Measurements from ENCODE around the gene MYO5B.
"Not testable (repeated sequence)": the region's sequence is repeated elsewhere in the genome, so short reads cannot be mapped to it uniquely, and the experiment has no call there.

The MYO5B gene

GRCh38 chr18:50194631-50195532 lies at the start of gene MYO5B:
Gene MYO5B, minus strand, starts transcription at chr18:50195147. Its CDS starts 354 bp downstream, at chr18:50194793.
- peaks cover 37% of the 10 kb centered on the region for H3K9me3 ChIP-seq
- H3K4me2 ChIP-seq = peak within 1 kb of the TSS; percentile 75
- no peak within 1 kb of the TSS for H3K9ac ChIP-seq
- TF ChIP-seq Cebpa-rat (IDR thresholded peaks at IDR 0.05) = no peak
- H3K27ac ChIP-seq = no peak within 1 kb of the TSS
- H3K27me3 ChIP-seq = peaks cover 71% of the 10 kb centered on the region
- H3K4me1 ChIP-seq = 0 out of 2 replicates have a peak, but pooled peaks cover 10% of the 10 kb centered on the region
- peak within 1 kb of the TSS; percentile 60 for H3K4me3 ChIP-seq
- H3K36me3 ChIP-seq = no peaks in the 10 kb centered on the region
- H4K20me1 ChIP-seq = peaks cover 7% of the 10 kb centered on the region; the same call in 1 of the 2 replicates

- H3K9ac ChIP-seq, H3K4me3 ChIP-seq, H3K36me3 ChIP-seq, H3K4me1 ChIP-seq, H3K27me3 ChIP-seq, H4K20me1 ChIP-seq, H3K4me2 ChIP-seq, H3K27ac ChIP-seq: not testable (repeated sequence)
- H3K9me3 ChIP-seq = peaks cover 33% of the 10 kb centered on the region
These were observed 46.8 kb upstream of the MYO5B start for GRCh38 chr18:50241768-50242167.

DNA sequence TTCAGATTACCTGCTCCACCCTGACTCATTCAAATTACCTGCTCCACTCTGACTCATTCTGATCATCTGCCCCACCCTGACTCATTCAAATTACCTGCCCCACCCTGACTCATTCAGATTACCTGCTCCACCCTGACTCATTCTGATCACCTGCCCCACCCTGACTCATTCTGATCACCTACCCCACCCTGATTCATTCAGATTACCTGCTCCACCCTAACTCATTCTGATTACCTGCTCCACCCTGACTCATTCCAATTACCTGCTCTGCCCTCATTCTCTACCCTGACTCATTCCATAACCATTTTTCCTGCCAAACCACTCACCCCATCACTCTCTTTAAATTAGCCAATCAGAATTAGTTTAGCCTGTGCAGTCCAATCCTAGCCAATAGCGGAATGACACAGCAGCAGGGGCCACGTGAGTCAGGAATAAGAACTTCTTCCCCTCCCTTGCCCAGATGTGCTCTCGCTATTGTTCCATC lies 45.2 kb upstream of the MYO5B start:
- H3K4me1 ChIP-seq = no peaks in the 10 kb centered on the region
- TF ChIP-seq Cebpa-rat (IDR thresholded peaks at IDR 0.05) = no peak
- H3K4me3 ChIP-seq = no peak overlapping the region
- no peaks in the 10 kb centered on the region for H4K20me1 ChIP-seq
- H3K27ac ChIP-seq = no peak overlapping the region
- no peaks in the 10 kb centered on the region for H3K27me3 ChIP-seq
- no peak overlapping the region for H3K4me2 ChIP-seq
- H3K9ac ChIP-seq = no peak overlapping the region
- H3K36me3 ChIP-seq = no peaks in the 10 kb centered on the region
- peaks cover 33% of the 10 kb centered on the region for H3K9me3 ChIP-seq

DNA sequence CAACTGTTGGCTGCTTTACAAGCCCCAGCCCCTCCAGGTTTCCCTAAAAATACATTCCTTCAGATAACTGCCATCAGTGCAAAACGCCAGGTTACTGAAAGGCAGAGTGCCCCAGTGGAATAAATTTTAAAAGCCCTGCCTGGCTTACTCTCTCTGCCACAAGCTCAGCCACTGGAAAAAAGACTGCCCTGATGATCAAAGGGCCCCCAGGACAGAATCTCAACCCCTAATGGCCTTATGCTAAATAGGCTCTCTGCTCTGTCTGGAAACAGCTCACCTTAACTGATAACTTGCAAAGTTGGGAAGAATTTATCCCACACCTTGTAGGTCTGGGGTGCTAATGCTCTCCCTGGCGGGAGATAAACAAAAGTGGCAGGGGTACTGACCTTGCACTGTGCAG lies 37.5 kb upstream of the MYO5B start:
- no peaks in the 10 kb centered on the region for H3K36me3 ChIP-seq
- H3K9ac ChIP-seq = no peak overlapping the region
- no peaks in the 10 kb centered on the region for H3K27me3 ChIP-seq
- no peak overlapping the region for H3K27ac ChIP-seq
- H3K4me2 ChIP-seq = peak overlapping the region; percentile 60
- H3K4me3 ChIP-seq = no peak overlapping the region
- TF ChIP-seq Cebpa-rat (IDR thresholded peaks at IDR 0.05) = no peak
- H4K20me1 ChIP-seq = no peaks in the 10 kb centered on the region
- no peaks in the 10 kb centered on the region for H3K9me3 ChIP-seq
- peaks cover 32% of the 10 kb centered on the region for H3K4me1 ChIP-seq

GRCh38 chr18:50231621-50232020 lies 36.7 kb upstream of the MYO5B start:
- Histone ChIP-seq H3K36me3 (no peaks in the 10 kb centered on the region), H3K4me3 (no peak overlapping the region), H3K9me3 (no peaks in the 10 kb centered on the region), H3K4me2 (peak overlapping the region; percentile 60), H3K9ac (no peak overlapping the region), H3K27ac (no peak overlapping the region), H3K27me3 (no peaks in the 10 kb centered on the region), H4K20me1 (no peaks in the 10 kb centered on the region), H3K4me1 (peaks cover 32% of the 10 kb centered on the region)
- no peak for TF ChIP-seq Cebpa-rat (IDR thresholded peaks at IDR 0.05)

DNA sequence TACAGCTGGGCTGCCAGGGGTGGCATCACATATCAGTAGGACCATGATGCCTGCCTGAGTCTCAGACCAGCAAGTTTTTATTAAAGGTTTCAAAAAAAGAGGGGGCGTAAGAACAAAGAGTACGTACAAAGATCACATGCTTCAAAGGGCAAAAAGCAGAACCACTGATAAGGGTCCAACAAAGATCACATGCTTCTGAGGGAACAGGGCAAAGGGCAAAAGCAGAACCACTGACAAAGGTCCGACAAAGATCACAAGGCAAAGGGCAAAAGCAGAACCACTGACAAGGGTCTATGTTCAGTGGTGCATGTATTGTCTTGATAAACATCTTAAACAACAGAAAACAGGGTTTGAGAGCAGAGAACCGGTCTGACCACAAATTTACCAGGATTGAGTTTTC lies 25.3 kb upstream of the MYO5B start:
- H3K4me1 ChIP-seq, H3K36me3 ChIP-seq, H3K9ac ChIP-seq, H4K20me1 ChIP-seq, H3K27me3 ChIP-seq, H3K4me3 ChIP-seq, H3K4me2 ChIP-seq, H3K27ac ChIP-seq: not testable (repeated sequence)
- peaks cover 33% of the 10 kb centered on the region for H3K9me3 ChIP-seq

- no peak overlapping the region for H3K27ac ChIP-seq
- H3K4me1 ChIP-seq = no peaks in the 10 kb centered on the region
- no peaks in the 10 kb centered on the region for H4K20me1 ChIP-seq
- no peaks in the 10 kb centered on the region for H3K36me3 ChIP-seq
- H3K9ac ChIP-seq = no peak overlapping the region
- H3K4me3 ChIP-seq = no peak overlapping the region
- no peaks in the 10 kb centered on the region for H3K27me3 ChIP-seq
- peaks cover 33% of the 10 kb centered on the region for H3K9me3 ChIP-seq
- TF ChIP-seq Cebpa-rat (IDR thresholded peaks at IDR 0.05) = no peak
- H3K4me2 ChIP-seq = no peak overlapping the region
These were observed 23.7 kb upstream of the MYO5B start for GRCh38 chr18:50218432-50219197.

- H3K27ac ChIP-seq = no peak overlapping the region
- no peaks in the 10 kb centered on the region for H3K9me3 ChIP-seq
- TF ChIP-seq Cebpa-rat (IDR thresholded peaks at IDR 0.05) = no peak
- H3K4me2 ChIP-seq = no peak overlapping the region
- no peaks in the 10 kb centered on the region for H4K20me1 ChIP-seq
- no peaks in the 10 kb centered on the region for H3K4me1 ChIP-seq
- no peak overlapping the region for H3K9ac ChIP-seq
- no peaks in the 10 kb centered on the region for H3K36me3 ChIP-seq
- no peaks in the 10 kb centered on the region for H3K27me3 ChIP-seq
- H3K4me3 ChIP-seq = no peak overlapping the region
These were observed 14.4 kb upstream of the MYO5B start for GRCh38 chr18:50209311-50209710.

DNA sequence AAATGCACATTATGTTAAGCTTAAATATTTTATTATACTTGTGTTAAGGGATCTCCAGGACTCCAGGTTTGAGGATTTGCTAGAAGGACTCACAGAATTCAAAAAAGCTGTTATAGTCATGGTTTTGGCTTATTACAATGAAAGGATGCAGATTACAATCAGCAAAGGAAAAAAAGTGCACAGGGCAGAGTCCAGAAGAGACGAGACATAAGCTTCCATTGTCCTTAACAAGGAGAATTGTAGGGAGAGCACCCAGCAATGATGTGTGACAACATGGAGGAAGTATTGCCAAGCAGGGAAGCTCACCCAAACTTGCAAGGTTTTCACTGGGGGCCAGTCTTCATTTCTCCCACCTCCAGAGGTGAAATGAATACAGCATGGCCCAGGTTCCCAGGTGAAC lies 12.8 kb upstream of the MYO5B start:
- no peaks in the 10 kb centered on the region for H3K9me3 ChIP-seq
- no peaks in the 10 kb centered on the region for H3K27me3 ChIP-seq
- H4K20me1 ChIP-seq = no peaks in the 10 kb centered on the region
- no peak overlapping the region for H3K4me3 ChIP-seq
- no peaks in the 10 kb centered on the region for H3K4me1 ChIP-seq
- H3K9ac ChIP-seq = no peak overlapping the region
- no peak overlapping the region for H3K27ac ChIP-seq
- no peak overlapping the region for H3K4me2 ChIP-seq
- H3K36me3 ChIP-seq = no peaks in the 10 kb centered on the region
- no peak for TF ChIP-seq Cebpa-rat (IDR thresholded peaks at IDR 0.05)

Data from BLaER1 (cell line).